ENCODE measurements around the gene CHRNG. TPM values are rescaled to one million over a fixed set of nuclear protein-coding genes. Genes with fewer than 3 reads are reported as not detected.

Gene CHRNG
- total RNA-seq, 2 donors from 2014 or later, result not detected

- Histone ChIP-seq H3K9ac (ENCODE audit: extremely low read depth, low read length, poor library complexity, severe bottlenecking) (no peak overlapping the region), H3K27me3 (ENCODE audit: control insufficient read depth, insufficient read depth, low read length, poor library complexity, severe bottlenecking) (no peaks in the 10 kb centered on the region), H3K36me3 (ENCODE audit: control insufficient read depth, insufficient read depth, low read length) (peaks cover 67% of the 10 kb centered on the region), H3K27ac (ENCODE audit: low read depth, low read length) (no peak overlapping the region), H3K4me3 (ENCODE audit: low read length) (no peak overlapping the region), H3K9me3 (ENCODE audit: control insufficient read depth, low read length) (no peaks in the 10 kb centered on the region), H3K4me1 (ENCODE audit: control insufficient read depth, insufficient read depth, low read length) (no peaks in the 10 kb centered on the region)
- H3K4me3 Mint-ChIP-seq, result no peak overlapping the region
- 97 to 100% methylated on average over 2 to 5 of the region's 5 CpGs for WGBS, 2 experiments (ENCODE audit: insufficient coverage in 1 of 2, insufficient read length in 1 of 2)
- no peak overlapping the region for H3K27ac Mint-ChIP-seq
- TF ChIP-seq, protein P1, sequence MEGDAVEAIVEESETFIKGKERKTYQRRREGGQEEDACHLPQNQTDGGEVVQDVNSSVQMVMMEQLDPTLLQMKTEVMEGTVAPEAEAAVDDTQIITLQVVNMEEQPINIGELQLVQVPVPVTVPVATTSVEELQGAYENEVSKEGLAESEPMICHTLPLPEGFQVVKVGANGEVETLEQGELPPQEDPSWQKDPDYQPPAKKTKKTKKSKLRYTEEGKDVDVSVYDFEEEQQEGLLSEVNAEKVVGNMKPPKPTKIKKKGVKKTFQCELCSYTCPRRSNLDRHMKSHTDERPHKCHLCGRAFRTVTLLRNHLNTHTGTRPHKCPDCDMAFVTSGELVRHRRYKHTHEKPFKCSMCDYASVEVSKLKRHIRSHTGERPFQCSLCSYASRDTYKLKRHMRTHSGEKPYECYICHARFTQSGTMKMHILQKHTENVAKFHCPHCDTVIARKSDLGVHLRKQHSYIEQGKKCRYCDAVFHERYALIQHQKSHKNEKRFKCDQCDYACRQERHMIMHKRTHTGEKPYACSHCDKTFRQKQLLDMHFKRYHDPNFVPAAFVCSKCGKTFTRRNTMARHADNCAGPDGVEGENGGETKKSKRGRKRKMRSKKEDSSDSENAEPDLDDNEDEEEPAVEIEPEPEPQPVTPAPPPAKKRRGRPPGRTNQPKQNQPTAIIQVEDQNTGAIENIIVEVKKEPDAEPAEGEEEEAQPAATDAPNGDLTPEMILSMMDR (conservative IDR thresholded peaks at IDR 0.05), result no peak
- peaks cover 59% of the 10 kb centered on the region for H3K36me3 Mint-ChIP-seq (ENCODE audit: low read depth)
- H3K27me3 Mint-ChIP-seq (ENCODE audit: insufficient read depth), result no peaks in the 10 kb centered on the region
- no peaks in the 10 kb centered on the region for H3K4me1 Mint-ChIP-seq
- H3K9me3 Mint-ChIP-seq, result no peaks in the 10 kb centered on the region
- no peak for DNase-seq
These were observed 35.3 kb downstream of the CHRNG start for GRCh38 chr2:232574674-232575403.

GRCh38 chr2:232575404-232575746 lies 35.9 kb downstream of the CHRNG start:
- 95 to 100% methylated on average over 1 of the region's 1 CpG for WGBS, 2 experiments (ENCODE audit: insufficient coverage in 1 of 2, insufficient read length in 1 of 2)
- H3K27ac Mint-ChIP-seq, result no peak overlapping the region

DNA sequence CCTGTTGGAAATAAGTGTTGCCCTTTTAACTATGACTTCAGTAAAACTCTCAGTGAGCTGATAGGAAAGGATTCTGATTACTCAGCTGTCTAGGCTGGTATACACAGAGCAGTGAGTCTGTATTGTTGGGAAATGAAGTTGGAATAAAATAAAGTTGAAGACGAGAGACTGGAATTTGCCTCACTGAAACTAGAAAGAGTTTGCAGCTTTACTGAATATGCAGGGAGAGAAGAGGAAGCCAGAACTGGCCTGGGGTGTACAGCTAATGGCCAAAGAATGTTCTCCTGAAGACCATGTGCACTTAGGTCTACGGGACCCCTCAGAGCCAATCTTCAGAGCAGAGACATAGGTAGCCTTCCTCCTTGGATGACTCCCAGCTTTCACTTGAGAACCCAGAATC lies 37.5 kb downstream of the CHRNG start:
- Mint-ChIP-seq H3K27ac (no peak overlapping the region), H3K9me3 (no peaks in the 10 kb centered on the region), H3K4me3 (no peak overlapping the region), H3K4me1 (no peaks in the 10 kb centered on the region), H3K36me3 (ENCODE audit: low read depth) (peaks cover 54% of the 10 kb centered on the region), H3K27me3 (ENCODE audit: insufficient read depth) (no peaks in the 10 kb centered on the region)
- Histone ChIP-seq H3K36me3 (ENCODE audit: control insufficient read depth, insufficient read depth, low read length) (peaks cover 73% of the 10 kb centered on the region), H3K4me3 (ENCODE audit: low read length) (no peak overlapping the region), H3K9ac (ENCODE audit: extremely low read depth, low read length, poor library complexity, severe bottlenecking) (no peak overlapping the region), H3K27ac (ENCODE audit: low read depth, low read length) (no peak overlapping the region), H3K4me1 (ENCODE audit: control insufficient read depth, insufficient read depth, low read length) (no peaks in the 10 kb centered on the region), H3K27me3 (ENCODE audit: control insufficient read depth, insufficient read depth, low read length, poor library complexity, severe bottlenecking) (no peaks in the 10 kb centered on the region), H3K9me3 (ENCODE audit: control insufficient read depth, low read length) (no peaks in the 10 kb centered on the region)
- TF ChIP-seq, protein P1 (conservative IDR thresholded peaks at IDR 0.05), result no peak
- 96% methylated on average over 2 of the region's 2 CpGs; no CpG with 5 or more reads in 1 of the 2 experiments for WGBS, 2 experiments (ENCODE audit: insufficient coverage in 1 of 2, insufficient read length in 1 of 2)
- no peak for DNase-seq

More at GRCh38 chr2:232575404-232575746, 35.9 kb downstream of the CHRNG start:
- Histone ChIP-seq H3K36me3 (ENCODE audit: control insufficient read depth, insufficient read depth, low read length) (peaks cover 70% of the 10 kb centered on the region), H3K9me3 (ENCODE audit: control insufficient read depth, low read length) (no peaks in the 10 kb centered on the region), H3K4me1 (ENCODE audit: control insufficient read depth, insufficient read depth, low read length) (no peaks in the 10 kb centered on the region), H3K27me3 (ENCODE audit: control insufficient read depth, insufficient read depth, low read length, poor library complexity, severe bottlenecking) (no peaks in the 10 kb centered on the region), H3K9ac (ENCODE audit: extremely low read depth, low read length, poor library complexity, severe bottlenecking) (no peak overlapping the region), H3K27ac (ENCODE audit: low read depth, low read length) (no peak overlapping the region), H3K4me3 (ENCODE audit: low read length) (no peak overlapping the region)
- H3K36me3 Mint-ChIP-seq (ENCODE audit: low read depth), result peaks cover 55% of the 10 kb centered on the region
- no peaks in the 10 kb centered on the region for H3K4me1 Mint-ChIP-seq
- no peaks in the 10 kb centered on the region for H3K9me3 Mint-ChIP-seq
- DNase-seq, result no peak
- H3K4me3 Mint-ChIP-seq, result no peak overlapping the region
- TF ChIP-seq, protein P1 (conservative IDR thresholded peaks at IDR 0.05), result no peak
- H3K27me3 Mint-ChIP-seq (ENCODE audit: insufficient read depth), result no peaks in the 10 kb centered on the region

All from endodermal cell (in vitro differentiated cells).